Mesendoderm (in vitro differentiated cells): ENCODE data around the gene POLK.
"Not testable (repeated sequence)": the region's sequence is repeated elsewhere in the genome, so short reads cannot be mapped to it uniquely, and the experiment has no call there.

Experiments
- DNase-seq: peaks from one replicate; pipeline ENCODE4 v3.0.0; 2013
- H2AK5ac ChIP-seq: 2 replicates; pipeline ENCODE4 v1.6.1; 2013; ENCODE audit warnings: low read length, inconsistent platforms
- H2BK120ac ChIP-seq: 2 replicates; pipeline ENCODE4 v1.6.1; 2013; ENCODE audit warnings: low read depth, mild to moderate bottlenecking, low read length, moderate library complexity, mixed read lengths
- H2BK15ac ChIP-seq: replicated peaks from 2 replicates; pipeline ENCODE4 v1.6.1; 2013; ENCODE audit warnings: low read depth, mild to moderate bottlenecking, moderate library complexity
- H2BK5ac ChIP-seq: 2 replicates; pipeline ENCODE4 v1.6.1; 2013; ENCODE audit warnings: low read length, inconsistent platforms
- H3K18ac ChIP-seq: 2 replicates; pipeline ENCODE4 v1.6.1; 2013; ENCODE audit warnings: mild to moderate bottlenecking, low read length, mixed read lengths
- H3K23ac ChIP-seq: one replicate; pipeline ENCODE4 v1.6.1; 2013; ENCODE audit warnings: low read length
- H3K27ac ChIP-seq: 2 replicates; pipeline ENCODE4 v1.5.1; 2013; ENCODE audit warnings: low read depth, mild to moderate bottlenecking, inconsistent platforms, low read length, moderate library complexity
- H3K27me3 ChIP-seq: 2 replicates; pipeline ENCODE4 v1.6.1; 2013; ENCODE audit warnings: low read length, control low read depth, mild to moderate bottlenecking, inconsistent platforms; ENCODE audit not compliant: insufficient read depth, poor library complexity
- H3K36me3 ChIP-seq: 2 replicates; pipeline ENCODE4 v1.6.1; 2013; ENCODE audit warnings: low read length, inconsistent platforms; ENCODE audit not compliant: control insufficient read depth, insufficient read depth
- H3K4ac ChIP-seq: one replicate; pipeline ENCODE4 v1.6.1; 2013; ENCODE audit warnings: low read depth, mild to moderate bottlenecking, low read length, moderate library complexity
- H3K4me1 ChIP-seq: 2 replicates; pipeline ENCODE4 v1.6.1; 2013; ENCODE audit warnings: low read depth, low read length, inconsistent platforms; ENCODE audit not compliant: control insufficient read depth
- H3K4me2 ChIP-seq: 2 replicates; pipeline ENCODE4 v1.6.1; 2013; ENCODE audit warnings: low read length
- H3K4me3 ChIP-seq: 2 replicates; pipeline ENCODE4 v1.5.1; 2013; ENCODE audit warnings: mild to moderate bottlenecking, low read length
- H3K56ac ChIP-seq: one replicate; pipeline ENCODE4 v1.6.1; 2013; ENCODE audit warnings: low read length
- H3K79me1 ChIP-seq: 2 replicates; pipeline ENCODE4 v1.6.1; 2013; ENCODE audit warnings: low read length, inconsistent platforms
- H3K79me2 ChIP-seq: 2 replicates; pipeline ENCODE4 v1.6.1; 2013; ENCODE audit warnings: mild to moderate bottlenecking, low read length; ENCODE audit not compliant: control insufficient read depth, insufficient read depth
- H3K9ac ChIP-seq: 2 replicates; pipeline ENCODE4 v1.6.1; 2013; ENCODE audit warnings: low read length, inconsistent platforms
- H4K5ac ChIP-seq: one replicate; pipeline ENCODE4 v1.6.1; 2013; ENCODE audit warnings: low read length
- H4K8ac ChIP-seq: one replicate; pipeline ENCODE4 v1.6.1; 2013; ENCODE audit warnings: low read depth, mild to moderate bottlenecking, control low read depth, low read length, moderate library complexity
- WGBS: extraction: QIAGEN DNeasy Blood & Tissue Kit; methylation state at CpG from one replicate; pipeline ENCODE4 v1.1.7; 2013; ENCODE audit warnings: low lambda C conversion rate, missing lambda C conversion rate; ENCODE audit not compliant: insufficient coverage; ENCODE audit errors: extremely low coverage; 5-methylcytosine and 5-hydroxymethylcytosine counted together

POLK gene

GRCh38 chr5:75571547-75571946 lies 59.9 kb downstream of the POLK start:
- Histone ChIP-seq H2BK120ac (no peak overlapping the region), H4K5ac (no peak overlapping the region), H2BK5ac (no peak overlapping the region), H4K8ac (no peak overlapping the region), H3K4me1 (no peaks in the 10 kb centered on the region), H3K27me3 (no peaks in the 10 kb centered on the region), H3K56ac (no peak overlapping the region), H2BK15ac (no peak overlapping the region), H3K27ac (no peak overlapping the region), H3K36me3 (no peaks in the 10 kb centered on the region), H2AK5ac (no peak overlapping the region), H3K9ac (no peak overlapping the region), H3K79me1 (no peaks in the 10 kb centered on the region), H3K4ac (no peak overlapping the region), H3K4me2 (no peak overlapping the region), H3K23ac (no peak overlapping the region), H3K18ac (no peak overlapping the region), H3K4me3 (no peak overlapping the region), H3K79me2 (no peaks in the 10 kb centered on the region)
- WGBS: no CpG with 5 or more reads among the region's 2 CpGs
- DNase-seq: no peak

- no peak overlapping the region for H2BK120ac ChIP-seq
- no peak overlapping the region for H3K4me3 ChIP-seq
- H2BK15ac ChIP-seq: no peak overlapping the region
- WGBS: no CpG with 5 or more reads among the region's 3 CpGs
- H3K4ac ChIP-seq: no peak overlapping the region
- H3K4me2 ChIP-seq: no peak overlapping the region
- H3K27me3 ChIP-seq: no peaks in the 10 kb centered on the region
- H3K4me1 ChIP-seq: no peaks in the 10 kb centered on the region
- no peak overlapping the region for H3K18ac ChIP-seq
- H3K79me2 ChIP-seq: no peaks in the 10 kb centered on the region
- H3K36me3 ChIP-seq: no peaks in the 10 kb centered on the region
- no peaks in the 10 kb centered on the region for H3K79me1 ChIP-seq
- H2BK5ac ChIP-seq: no peak overlapping the region
- no peak overlapping the region for H3K9ac ChIP-seq
- no peak overlapping the region for H4K5ac ChIP-seq
- no peak overlapping the region for H2AK5ac ChIP-seq
- no peak overlapping the region for H3K56ac ChIP-seq
- H3K23ac ChIP-seq: no peak overlapping the region
- no peak for DNase-seq
- no peak overlapping the region for H3K27ac ChIP-seq
- H4K8ac ChIP-seq: no peak overlapping the region
Measured at GRCh38 chr5:75574791-75575190, 63.1 kb downstream of the POLK start.

GRCh38 chr5:75578280-75578679 lies 66.6 kb downstream of the POLK start:
- not testable (repeated sequence) for H3K23ac ChIP-seq, H2BK15ac ChIP-seq, H3K4ac ChIP-seq, H3K79me1 ChIP-seq, H3K4me1 ChIP-seq, H4K5ac ChIP-seq, H3K79me2 ChIP-seq, H3K27me3 ChIP-seq, H3K56ac ChIP-seq, H3K18ac ChIP-seq, H2AK5ac ChIP-seq, DNase-seq, H4K8ac ChIP-seq, H3K27ac ChIP-seq, H3K4me3 ChIP-seq, H3K4me2 ChIP-seq, H2BK120ac ChIP-seq, H3K36me3 ChIP-seq, H3K9ac ChIP-seq, H2BK5ac ChIP-seq
- WGBS: no CpG with 5 or more reads among the region's 8 CpGs

- H2BK15ac ChIP-seq: no peak overlapping the region
- no peaks in the 10 kb centered on the region for H3K79me1 ChIP-seq
- H2AK5ac ChIP-seq: no peak overlapping the region
- no peak overlapping the region for H2BK120ac ChIP-seq
- no peak overlapping the region for H3K9ac ChIP-seq
- no peaks in the 10 kb centered on the region for H3K27me3 ChIP-seq
- H3K4me3 ChIP-seq: no peak overlapping the region
- no peak overlapping the region for H3K4me2 ChIP-seq
- no peak overlapping the region for H3K23ac ChIP-seq
- H3K27ac ChIP-seq: no peak overlapping the region
- no peak overlapping the region for H4K8ac ChIP-seq
- H3K36me3 ChIP-seq: no peaks in the 10 kb centered on the region
- H3K18ac ChIP-seq: no peak overlapping the region
- H3K4me1 ChIP-seq: no peaks in the 10 kb centered on the region
- H3K4ac ChIP-seq: no peak overlapping the region
- no peak for DNase-seq
- WGBS: no CpG with 5 or more reads among the region's 2 CpGs
- no peak overlapping the region for H2BK5ac ChIP-seq
- H3K56ac ChIP-seq: no peak overlapping the region
- H3K79me2 ChIP-seq: no peaks in the 10 kb centered on the region
- no peak overlapping the region for H4K5ac ChIP-seq
Measured at GRCh38 chr5:75584641-75585040, 73.0 kb downstream of the POLK start.

- no peaks in the 10 kb centered on the region for H3K27me3 ChIP-seq
- H2BK120ac ChIP-seq: no peak overlapping the region
- H3K4me1 ChIP-seq: no peaks in the 10 kb centered on the region
- no peak overlapping the region for H4K8ac ChIP-seq
- no peaks in the 10 kb centered on the region for H3K36me3 ChIP-seq
- H3K27ac ChIP-seq: no peak overlapping the region
- no peak overlapping the region for H2BK15ac ChIP-seq
- H3K79me1 ChIP-seq: no peaks in the 10 kb centered on the region
- H2BK5ac ChIP-seq: no peak overlapping the region
- H3K4ac ChIP-seq: no peak overlapping the region
- H3K18ac ChIP-seq: no peak overlapping the region
- H3K9ac ChIP-seq: no peak overlapping the region
- H2AK5ac ChIP-seq: no peak overlapping the region
- peak; percentile 87 for DNase-seq
- no peak overlapping the region for H3K4me2 ChIP-seq
- H3K4me3 ChIP-seq: no peak overlapping the region
- H4K5ac ChIP-seq: no peak overlapping the region
- H3K79me2 ChIP-seq: no peaks in the 10 kb centered on the region
- no CpG with 5 or more reads among the region's 3 CpGs for WGBS
- no peak overlapping the region for H3K56ac ChIP-seq
- H3K23ac ChIP-seq: no peak overlapping the region
Measured at GRCh38 chr5:75588666-75589065, 77.0 kb downstream of the POLK start.

- H4K8ac ChIP-seq: no peak overlapping the region
- H2AK5ac ChIP-seq: no peak overlapping the region
- no peaks in the 10 kb centered on the region for H3K79me2 ChIP-seq
- no peak overlapping the region for H2BK5ac ChIP-seq
- no peak overlapping the region for H3K4me2 ChIP-seq
- no peak overlapping the region for H3K9ac ChIP-seq
- H2BK15ac ChIP-seq: no peak overlapping the region
- H3K4ac ChIP-seq: no peak overlapping the region
- no peak overlapping the region for H2BK120ac ChIP-seq
- no peak overlapping the region for H3K56ac ChIP-seq
- no peak for DNase-seq
- H3K4me3 ChIP-seq: no peak overlapping the region
- no peaks in the 10 kb centered on the region for H3K79me1 ChIP-seq
- H3K23ac ChIP-seq: no peak overlapping the region
- H3K27me3 ChIP-seq: no peaks in the 10 kb centered on the region
- no peaks in the 10 kb centered on the region for H3K36me3 ChIP-seq
- no peak overlapping the region for H4K5ac ChIP-seq
- H3K27ac ChIP-seq: no peak overlapping the region
- no peak overlapping the region for H3K18ac ChIP-seq
- peaks cover 3% of the 10 kb centered on the region for H3K4me1 ChIP-seq
Measured at GRCh38 chr5:75600535-75600934, 88.8 kb downstream of the POLK start.
